NCI-H2227 treated with DMSO at 0.1 percent for 48 hours (cell line): ENCODE results near the gene FAM227B.
"Not testable (repeated sequence)": the region's sequence is repeated elsewhere in the genome, so short reads cannot be mapped to it uniquely, and the experiment has no call there.

Experiments used
- DNase-seq: peaks from one replicate; lab custom pipeline; 2025; lab: John Stamatoyannopoulos, UW

FAM227B gene

DNA sequence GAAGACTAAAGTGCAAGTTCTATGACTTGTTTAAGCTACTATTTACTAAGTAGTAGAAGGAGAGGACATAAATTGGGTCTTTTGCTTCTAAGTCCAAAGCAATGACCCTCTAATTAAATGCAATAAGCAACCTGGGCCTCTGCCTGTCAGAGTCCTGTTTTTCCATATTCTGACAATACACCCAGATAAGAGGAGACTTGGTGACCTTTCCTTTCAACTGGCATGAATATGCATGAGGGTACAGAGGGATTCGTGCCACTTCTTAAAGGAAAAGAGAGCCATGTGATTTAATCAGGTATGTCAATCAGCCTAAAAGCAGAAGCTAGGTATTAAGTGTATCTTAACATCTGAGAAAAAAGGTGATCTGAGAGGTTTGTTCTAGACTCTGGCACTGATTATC is 248.3 kb downstream of the FAM227B start:
- DNase-seq = no peak

DNA sequence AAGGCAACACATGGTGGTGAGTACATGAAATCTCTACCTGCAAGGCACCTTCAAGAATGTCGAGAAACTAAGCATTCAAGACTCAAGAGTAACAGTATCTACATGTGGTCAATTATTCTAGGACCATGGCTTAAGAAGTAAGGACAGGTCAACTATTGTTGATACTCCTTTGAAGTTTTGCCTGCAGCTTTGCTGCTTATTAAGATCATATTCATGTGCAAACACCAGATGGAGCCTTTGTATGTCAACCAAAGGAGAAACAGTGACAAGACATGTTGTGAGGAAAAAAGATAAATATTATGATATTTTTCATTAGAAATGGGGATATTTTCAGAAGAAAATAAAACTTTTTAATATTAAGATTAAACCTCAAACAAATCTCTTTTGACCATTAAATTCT is 249.8 kb downstream of the FAM227B start:
- DNase-seq = no peak

DNA sequence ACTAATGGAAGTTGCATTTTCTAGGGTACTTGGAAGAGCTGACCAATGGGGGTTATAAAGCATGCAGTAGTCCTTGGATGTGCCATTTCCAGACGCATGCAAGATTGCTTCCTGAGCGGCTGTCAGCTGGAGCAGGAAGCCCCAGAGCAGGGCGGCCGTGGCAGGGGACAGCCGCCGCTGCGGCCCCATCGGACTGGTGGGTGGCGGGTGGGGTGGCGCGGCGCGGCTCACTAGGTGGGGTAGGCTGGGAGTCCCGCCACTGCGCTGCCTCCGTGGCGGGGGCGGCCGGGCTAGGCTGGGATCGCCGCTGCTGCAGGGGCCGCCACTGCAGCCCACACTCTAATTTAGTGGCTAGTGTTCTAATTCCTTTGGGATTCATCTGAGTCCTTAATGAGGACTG is 254.1 kb downstream of the FAM227B start:
- no peak for DNase-seq

DNA sequence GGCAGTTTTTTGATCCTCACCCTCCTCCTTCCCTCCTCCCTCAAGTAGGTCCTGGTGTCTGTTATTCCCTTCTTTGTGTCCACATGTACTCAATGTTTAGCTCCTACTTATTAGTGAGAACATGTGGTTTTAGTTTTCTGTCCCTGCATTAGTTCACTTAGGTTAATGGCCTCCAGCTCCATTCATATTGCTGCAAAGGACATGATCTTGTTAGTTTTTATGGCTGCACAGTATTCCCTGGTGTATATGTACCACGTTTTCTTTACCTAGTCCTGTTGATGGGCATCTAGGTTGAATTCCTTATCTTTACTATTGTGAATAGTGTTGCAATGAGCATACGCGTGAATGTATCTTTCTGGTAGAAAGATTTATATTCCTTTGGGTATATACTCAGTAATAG is 259.2 kb downstream of the FAM227B start:
- DNase-seq = no peak

DNA sequence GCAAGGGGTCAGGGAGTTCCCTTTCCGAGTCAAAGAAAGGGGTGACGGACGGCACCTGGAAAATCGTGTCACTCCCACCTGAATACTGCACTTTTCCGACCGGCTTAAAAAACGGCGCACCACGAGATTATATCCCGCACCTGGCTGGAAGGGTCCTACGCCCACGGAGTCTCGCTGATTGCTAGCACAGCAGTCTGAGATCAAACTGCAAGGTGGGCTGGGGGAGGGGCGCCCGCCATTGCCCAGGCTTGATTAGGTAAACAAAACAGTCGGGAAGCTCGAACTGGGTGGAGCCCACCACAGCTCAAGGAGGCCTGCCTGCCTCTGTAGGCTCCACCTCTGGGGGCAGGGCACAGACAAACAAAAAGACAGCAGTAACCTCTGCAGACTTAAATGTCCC is 266.2 kb downstream of the FAM227B start:
- DNase-seq = not testable (repeated sequence)

DNA sequence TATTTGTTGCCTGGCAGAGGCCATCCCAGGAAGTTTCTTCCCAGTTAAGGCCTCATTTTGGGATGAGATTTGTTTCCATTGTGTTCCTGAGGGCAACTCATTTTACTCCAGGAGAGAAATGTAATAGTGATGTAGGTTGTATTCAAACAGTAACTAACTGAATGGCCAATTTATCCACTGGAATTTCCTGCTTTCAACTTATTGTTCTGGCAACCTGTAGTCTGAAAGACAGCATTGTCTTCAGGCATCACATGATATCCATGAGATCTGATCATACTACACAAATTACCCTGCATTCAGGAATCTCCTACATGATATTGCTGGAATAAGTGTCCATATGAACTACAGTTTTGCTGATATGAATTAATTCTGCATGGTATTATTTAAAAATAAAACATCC is 277.1 kb downstream of the FAM227B start:
- DNase-seq = no peak

DNA sequence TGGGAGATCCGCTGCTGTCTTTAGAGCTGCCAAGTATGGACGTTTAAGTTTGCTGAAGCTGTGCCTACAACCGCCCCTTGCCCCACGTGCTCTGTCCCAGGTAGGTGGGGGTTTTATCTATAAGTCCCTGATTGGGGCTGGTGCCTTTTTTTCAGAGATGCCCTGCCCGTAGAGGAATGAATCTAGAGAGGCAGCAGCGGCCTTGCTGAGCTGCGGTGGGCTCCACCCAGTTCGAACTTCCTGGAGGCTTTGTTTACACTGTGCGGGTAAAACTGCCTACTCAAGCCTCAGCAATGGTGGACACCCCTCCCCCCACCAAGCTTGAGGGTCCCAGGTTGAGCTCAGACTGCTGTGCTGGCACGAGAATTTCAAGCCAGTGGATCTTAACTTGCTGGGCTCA is 281.0 kb downstream of the FAM227B start:
- no peak for DNase-seq

DNA sequence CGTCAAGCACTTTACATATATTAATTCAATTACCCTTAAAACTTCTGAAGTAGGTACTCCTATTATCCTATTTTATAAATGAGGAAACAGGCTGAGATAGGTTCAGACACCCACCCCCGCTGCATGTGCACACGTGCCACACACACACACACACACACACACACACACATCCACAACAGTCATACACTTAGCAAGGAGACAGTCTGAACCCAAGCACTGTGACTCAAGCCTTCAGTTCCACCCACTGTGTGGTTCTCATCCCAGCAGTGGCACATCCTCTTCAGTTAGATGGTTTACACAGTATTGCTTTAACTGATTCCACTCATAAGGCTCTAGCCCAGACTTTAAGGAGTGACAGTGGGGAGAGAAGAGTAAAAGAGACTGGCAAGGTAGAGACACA is 288.7 kb downstream of the FAM227B start:
- DNase-seq = no peak

DNA sequence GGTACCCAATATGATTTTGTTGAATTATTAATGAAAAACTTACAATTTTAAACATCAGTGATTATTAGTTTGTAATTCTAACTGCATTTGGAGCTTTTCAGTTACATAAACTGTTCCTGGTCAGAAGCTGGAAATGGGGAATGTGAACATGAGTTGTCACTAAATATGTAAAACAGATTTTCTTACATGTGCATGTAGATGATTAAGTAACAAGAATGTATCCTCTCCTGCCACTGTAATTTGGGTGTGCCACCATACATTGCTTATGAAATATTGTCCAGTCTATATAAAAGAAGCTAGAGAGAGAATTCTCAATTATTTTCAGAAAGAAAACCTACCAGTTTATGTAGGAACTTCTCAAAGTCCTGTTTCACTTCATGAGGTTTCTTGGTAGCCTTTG is 289.2 kb downstream of the FAM227B start:
- no peak for DNase-seq

DNA sequence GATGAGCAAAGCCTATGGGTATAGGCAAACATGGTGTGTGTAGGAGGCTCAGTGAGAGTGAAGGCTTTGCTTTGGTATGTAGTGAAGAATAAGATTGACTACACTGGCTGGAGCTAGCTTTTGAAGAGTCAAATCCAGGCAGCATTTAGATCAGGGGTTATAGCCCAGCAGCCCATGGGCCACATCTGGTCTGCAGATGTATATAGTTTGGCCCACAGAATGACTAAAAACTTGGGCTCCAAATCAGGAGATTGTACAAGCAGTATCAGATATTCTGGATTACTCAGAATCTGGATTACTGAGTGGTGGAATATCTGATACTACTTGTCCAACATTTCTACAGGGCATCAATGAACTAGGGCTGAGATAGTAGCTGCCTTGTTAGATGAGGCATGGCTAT is 290.5 kb downstream of the FAM227B start:
- no peak for DNase-seq

DNA sequence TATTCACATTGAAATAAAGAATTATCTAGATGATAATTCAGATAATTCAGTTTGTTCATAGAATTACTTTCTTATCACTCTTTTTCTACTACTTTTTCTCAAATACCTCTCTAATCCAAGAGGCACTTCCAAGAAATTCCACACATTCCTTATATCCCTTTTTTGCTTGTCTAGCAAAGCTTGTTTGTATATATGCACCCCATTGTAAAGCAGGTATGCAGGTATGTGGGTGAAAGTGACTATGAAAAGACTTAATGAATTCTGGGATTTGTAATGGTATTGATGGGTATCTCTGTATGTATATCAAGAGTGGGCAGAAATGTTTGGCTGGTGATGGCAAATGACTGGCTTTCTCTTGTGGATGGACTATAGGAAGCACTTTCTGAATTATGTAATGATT is 291.7 kb downstream of the FAM227B start:
- DNase-seq = no peak

DNA sequence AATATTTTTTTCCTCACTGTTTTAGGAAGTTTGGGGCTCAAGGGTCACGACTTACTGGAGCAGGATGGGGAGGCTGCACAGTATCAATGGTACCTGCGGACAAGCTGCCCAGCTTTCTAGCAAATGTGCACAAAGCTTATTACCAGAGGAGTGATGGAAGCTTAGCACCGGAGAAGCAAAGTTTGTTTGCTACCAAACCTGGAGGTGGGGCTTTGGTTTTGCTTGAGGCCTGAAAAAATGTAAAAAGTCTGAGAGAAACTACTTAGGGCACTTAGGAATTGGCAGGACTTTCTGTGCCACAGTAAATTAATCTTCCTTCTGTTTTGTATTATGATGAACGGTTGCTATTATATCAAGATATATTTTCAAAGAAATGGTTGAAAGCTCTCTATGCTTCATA is 292.7 kb downstream of the FAM227B start:
- no peak for DNase-seq

DNA sequence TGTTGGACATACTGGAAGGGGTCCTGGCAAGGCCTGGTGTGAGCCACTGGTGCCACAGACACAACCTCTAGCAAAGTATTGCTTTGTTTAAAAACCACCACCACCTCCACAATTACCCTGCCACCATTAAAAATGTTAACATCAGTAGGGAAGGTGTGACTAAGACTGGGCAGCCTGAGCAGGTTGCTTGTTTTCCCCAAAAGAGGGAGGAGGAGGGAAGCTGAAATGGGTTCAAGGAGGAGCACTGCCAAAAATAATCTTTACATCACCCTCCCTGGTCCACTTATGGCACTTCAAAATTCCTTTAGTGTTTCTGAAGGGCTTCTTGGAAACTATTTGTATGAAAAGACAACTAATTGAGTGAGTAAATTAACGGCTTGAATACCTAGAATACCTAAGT is 297.4 kb downstream of the FAM227B start:
- DNase-seq = no peak

DNA sequence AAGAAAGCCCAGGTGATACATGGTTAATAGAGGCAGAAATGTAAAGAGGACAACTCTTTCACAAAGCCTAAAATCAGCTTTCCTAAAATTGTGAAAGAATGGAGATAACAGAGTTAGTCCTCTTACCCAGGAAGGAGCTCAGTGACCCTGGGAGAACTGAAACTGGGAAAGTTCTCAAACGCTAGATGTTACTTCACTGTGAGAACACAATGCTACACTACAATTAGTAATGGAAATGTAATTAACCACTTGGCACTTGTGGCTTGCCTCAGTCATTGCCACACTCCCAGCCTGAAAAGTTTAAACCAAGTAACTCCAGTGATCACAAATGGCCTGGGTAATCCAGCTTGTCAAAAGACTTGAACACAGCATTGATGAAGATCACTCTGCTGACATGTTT is 300.3 kb downstream of the FAM227B start:
- DNase-seq = no peak

DNA sequence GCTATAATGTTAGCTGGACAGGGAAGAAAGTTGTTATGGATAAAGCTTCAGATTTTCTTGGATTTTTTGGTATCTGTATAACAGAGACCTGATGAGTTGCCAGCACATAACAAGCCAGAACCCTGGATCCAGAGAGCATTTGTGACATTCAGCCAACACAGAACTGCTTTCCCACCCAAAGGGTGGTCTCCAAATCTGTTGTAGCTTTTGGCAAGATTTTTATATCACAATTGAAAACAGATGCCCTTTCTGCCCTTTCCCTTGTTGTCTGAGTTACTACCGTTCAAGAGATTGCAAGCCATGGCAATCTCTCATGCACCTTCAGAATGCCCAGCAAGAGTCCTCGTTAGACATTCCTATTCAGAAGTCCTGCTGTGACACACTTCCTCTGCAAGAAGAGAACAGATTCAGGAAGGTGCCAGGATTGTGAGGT is 305.2 kb downstream of the FAM227B start:
- DNase-seq = no peak

DNA sequence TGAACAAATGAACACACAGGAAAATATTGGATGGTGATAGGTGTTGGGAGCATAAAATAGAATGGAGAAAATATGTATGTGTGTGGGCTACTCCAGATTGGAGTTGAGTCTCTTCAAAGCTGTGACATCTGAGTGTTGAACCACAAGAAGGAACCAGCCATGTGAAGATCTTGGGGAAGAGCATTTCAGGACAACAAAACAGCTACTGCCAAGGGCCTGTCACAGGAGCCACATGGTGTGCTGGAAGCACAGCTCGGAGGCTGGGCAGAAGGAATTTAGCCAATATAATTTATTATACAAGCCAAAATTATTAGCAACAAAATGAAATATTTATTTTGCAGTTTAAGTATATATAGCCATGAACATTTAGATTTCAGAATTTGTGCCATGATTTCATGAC is 305.9 kb downstream of the FAM227B start:
- no peak for DNase-seq

DNA sequence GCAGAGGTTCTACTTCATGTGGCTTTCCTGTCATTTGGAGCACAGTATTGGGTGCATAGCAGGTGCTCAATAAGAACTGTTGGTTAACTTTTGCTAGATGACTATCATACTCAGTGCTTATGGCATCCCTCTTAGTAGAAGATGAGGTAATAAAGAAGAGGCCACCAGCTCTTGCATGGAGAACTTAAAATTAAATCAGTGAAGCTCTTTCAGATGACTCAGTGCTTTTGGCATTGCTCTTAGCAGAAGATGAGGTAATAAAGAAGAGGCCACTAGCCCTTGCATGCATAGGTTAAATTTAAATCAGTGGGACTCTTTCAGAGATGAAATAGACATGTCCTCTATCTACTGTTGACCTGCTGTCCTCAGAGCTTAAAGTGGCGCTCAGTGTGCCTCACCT is 307.0 kb downstream of the FAM227B start:
- DNase-seq = no peak

DNA sequence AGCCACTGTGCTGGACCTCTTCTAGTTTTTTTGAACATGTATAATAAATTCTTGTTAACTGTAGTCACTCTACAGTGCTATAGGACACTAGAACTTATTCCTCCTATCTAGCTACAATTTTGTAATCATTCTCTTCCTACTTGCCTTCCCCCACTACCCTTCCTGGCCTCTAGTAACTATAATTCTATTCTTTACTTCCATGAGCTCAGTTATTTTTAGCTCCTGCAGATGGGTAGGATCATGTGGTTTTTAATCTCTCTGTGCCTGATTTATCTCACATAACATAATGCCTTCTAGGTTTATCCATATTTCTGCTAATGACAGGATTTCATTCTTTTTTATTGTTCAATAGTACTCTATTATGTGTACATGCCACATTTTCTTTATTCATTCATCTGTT is 310.7 kb downstream of the FAM227B start:
- no peak for DNase-seq

DNA sequence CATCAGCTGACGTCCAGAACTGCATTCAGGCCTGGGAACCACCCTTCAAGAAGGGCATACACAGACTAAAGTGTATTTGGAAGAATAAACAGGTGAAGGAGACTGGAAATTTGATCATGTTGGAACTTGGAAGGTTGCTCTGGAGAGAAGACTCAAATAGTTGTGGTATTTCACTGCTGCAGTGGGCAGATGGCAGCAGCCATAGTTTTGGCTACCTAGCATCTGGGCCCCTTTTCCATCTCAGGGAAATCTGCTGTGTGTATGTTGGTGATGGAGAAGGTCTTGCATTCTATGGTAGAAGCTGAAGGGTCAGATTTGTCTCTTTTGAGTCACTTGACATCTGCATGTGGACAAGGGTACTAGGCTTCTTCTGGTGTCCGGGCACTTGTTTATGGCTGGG is 311.9 kb downstream of the FAM227B start:
- no peak for DNase-seq

DNA sequence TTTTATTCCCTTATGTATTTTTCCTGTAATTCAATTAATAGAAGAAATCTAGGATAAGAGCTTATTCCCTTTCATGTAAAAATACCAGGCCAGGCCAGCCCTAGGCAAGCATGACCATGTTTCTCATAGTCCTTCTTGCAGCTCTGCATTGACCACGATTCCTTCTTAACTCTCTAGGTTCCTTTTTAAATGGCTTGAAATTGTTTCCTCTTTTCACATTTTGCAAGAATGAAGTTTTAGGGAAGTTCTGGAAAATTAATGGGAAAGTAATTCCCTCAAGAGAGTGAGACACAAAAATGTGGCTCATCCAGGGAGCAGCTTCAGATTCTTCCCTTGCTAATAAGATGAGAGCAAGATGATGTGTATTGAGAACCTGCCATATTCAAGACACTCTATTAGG is 314.1 kb downstream of the FAM227B start:
- DNase-seq = no peak

DNA sequence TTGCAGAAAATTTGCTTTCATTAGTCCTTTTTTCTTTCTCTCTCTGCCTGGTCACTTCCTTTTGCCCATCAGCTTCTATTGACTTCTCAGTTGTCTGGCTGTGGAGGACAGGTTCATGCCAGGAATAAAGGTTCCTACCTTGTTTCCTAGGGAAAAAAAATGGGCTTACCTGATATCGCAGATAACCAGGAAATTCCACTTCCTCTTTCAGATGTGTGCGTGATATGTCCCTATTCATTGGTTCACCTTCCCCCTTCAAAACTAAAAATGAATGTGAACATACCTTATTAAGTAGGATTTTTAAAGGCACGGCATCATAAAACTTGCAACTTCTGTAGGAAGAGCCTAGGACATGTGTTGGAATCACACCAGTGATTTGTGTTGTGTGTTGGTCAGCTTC is 317.6 kb downstream of the FAM227B start:
- no peak for DNase-seq

DNA sequence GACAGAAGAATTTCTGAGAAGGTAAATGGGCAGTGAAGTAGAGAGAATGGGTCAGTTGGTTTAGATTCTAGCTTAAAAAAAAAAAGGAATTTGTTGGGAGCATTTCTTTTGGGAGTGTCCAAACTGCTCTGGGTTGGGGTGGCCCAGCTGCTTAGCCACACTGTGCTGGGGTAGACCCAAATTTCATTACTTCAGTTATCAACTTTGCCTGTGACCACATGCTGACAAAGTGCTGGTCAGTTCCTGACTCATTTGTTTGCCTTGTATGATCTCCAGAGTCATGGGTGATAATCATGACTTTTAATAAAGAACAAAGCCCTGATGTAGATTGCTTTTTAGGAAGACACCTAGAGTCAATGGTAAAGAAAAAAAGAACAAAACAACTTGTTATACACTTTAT is 319.1 kb downstream of the FAM227B start:
- DNase-seq = no peak

DNA sequence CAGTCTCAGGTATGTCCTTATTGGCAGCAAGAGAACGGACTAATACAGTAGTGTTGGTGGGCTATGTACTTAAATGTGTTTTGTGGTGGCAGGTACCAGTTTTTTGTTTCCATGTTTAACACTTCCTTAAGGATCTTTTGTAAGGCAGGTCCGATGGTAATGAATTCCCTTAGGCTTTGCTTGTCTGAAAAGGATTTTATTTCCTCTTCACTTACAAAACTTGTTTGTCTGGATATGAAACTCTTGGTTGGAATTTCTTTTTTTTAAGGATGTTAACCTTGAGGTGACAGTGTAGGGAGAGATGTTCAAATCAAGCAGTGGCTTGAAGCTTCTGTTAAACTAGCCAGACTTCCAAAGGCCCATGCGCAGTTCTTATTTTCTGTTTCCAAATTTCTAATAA is 319.8 kb downstream of the FAM227B start:
- no peak for DNase-seq

DNA sequence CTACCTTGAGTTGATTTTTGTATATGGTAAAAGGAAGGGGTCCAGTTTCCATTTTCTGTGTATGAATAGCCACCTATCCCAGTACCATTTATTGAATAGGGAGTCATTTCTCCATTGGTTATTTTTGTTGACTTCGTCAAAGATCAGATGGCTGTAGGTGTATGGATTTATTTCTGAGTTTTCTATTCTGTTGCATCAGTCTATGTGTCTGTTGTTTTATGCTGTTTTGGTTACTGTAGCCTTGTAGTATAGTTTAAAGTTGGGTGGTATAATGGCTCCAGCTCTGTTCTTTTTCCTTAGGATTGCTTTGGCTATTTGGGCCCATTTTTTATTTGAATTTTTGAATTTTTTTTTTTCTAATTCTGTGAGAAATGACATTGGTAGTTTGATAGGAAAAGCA is 323.0 kb downstream of the FAM227B start:
- no peak for DNase-seq

DNA sequence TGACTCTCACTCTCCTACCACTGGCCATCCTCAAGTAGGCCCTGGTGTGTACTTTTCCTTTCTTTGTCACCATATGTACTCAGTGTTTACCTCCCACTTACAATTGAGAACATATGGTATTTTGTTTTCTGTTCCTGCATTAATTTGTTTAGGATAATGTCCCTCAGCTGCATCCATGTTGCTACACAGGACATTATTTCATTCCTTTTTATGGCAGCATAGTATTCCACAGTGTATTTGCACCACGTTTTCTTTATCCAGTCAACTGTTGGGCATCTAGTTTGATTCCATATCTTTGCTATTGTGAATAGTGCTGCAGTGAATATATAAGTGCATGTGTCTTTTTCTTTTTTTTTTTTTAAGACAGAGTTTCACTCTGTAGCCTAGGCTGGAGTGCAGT is 324.4 kb downstream of the FAM227B start:
- no peak for DNase-seq
